HG02610 (cell line): ENCODE measurements around the gene KCNQ4.

Experiments
- ATAC-seq: cut with Tn5 transposase; IDR thresholded peaks from one replicate; pipeline ENCODE4 v1.9.1; 2021; ENCODE audit warnings: mild to moderate bottlenecking, moderate library complexity; ENCODE audit not compliant: unreplicated experiment

The KCNQ4 gene

GRCh38 chr1:40783001-40783905, at the start of gene KCNQ4:
Gene KCNQ4 (plus strand): TSS chr1:40783787. CDS start chr1:40784094, 307 bp downstream.
- no peak for ATAC-seq

DNA sequence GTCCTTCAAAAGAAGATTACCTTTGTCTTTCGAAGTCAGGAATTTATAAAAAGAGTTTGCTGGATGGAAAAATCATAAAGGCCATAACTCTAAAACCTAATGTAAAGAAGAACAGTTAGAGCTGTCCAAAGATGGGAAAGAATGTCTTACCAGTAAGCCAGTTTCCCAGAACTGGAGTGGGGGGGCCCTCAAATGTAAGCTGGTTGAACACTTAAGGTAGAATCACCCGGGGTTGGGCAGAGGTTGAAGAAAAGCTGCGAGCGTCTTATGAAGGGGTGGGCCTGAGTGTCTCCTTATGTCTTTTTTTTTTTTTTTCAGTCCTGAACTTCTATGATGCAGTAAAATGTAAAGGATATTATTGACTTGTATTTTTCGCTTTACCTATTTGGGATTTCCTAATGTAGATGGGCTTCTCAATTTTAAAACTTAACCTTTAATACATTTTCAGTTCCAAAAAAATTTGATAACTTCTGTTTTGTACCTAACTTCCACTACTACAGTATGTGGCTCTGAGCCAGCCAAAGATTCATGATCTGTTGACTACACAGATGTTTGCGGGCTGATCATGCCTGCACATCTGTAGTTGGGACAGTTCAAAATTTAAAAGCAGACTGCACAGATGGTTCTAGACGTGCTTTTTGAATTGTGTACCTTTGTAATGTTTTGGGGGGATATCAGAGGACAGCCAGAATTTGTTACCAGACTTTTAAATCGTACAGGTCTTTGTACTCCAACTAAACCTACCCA, 48.5 kb upstream of the KCNQ4 start:
- no peak for ATAC-seq

DNA sequence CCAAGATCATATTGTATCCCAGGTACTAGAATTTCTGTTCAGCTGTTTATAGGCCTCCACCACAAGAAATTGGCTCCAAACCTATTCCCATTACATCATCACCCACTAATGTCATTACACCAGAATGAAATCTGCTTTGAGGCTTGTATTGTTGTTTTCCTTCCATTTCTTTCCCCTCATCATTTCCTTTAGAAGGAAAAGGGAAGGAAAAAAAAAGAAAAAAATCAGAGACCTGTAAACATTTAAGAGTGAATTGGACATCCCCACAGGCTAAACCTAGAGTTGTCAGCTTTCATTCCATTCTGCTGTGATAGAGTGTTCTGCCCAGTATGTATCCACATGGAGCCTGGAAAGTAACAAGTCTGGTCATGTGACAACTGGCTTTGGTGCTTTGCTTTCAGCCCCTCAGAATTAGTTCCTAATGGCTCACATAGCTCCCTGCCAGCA, 47.5 kb upstream of the KCNQ4 start:
- ATAC-seq: no peak

DNA sequence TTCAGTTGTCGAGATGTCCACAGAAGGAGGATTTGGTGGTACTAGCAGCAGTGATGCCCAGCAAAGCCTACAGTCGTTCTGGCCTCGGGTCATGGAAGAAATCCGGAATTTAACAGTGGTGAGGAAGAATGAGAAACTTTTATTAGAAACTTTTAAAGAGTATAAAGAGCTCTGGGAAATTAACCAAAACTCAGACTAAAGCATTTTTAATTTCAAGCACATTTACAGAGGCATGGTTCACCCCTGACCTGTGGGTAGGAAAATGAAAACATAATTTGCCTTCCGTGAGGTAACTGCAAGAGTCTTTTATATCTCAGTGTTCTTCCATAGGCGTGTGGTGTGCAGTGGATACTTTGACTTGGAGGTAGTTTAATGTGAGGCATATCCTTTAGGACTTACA, 44.8 kb upstream of the KCNQ4 start:
- no peak for ATAC-seq

DNA sequence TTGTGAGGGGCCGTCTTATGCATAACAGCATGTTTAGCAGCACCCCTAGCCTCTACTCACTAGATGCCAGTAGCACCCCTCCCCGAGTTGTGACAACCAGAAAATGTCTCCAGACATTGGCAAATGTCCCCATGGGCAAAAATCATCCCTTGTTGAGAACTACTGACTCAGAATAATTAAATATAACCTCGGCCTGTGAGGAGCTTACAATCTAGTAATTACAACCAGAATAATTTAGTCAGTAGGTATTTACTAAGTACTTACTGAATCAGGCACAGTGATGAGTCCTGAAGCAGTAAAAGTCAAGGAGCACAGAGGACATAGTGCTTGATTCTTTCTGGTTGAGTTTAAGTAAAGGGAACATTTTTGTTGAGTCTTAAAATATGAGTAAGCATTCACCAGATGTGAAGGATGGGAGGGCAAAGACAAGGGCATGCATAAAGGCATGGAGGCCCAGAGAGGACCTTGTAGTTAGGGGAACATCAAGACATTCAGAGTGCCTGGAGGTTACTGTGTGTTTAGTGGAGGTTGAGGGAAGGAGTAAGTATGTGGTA, 44.1 kb upstream of the KCNQ4 start:
- ATAC-seq: no peak

DNA sequence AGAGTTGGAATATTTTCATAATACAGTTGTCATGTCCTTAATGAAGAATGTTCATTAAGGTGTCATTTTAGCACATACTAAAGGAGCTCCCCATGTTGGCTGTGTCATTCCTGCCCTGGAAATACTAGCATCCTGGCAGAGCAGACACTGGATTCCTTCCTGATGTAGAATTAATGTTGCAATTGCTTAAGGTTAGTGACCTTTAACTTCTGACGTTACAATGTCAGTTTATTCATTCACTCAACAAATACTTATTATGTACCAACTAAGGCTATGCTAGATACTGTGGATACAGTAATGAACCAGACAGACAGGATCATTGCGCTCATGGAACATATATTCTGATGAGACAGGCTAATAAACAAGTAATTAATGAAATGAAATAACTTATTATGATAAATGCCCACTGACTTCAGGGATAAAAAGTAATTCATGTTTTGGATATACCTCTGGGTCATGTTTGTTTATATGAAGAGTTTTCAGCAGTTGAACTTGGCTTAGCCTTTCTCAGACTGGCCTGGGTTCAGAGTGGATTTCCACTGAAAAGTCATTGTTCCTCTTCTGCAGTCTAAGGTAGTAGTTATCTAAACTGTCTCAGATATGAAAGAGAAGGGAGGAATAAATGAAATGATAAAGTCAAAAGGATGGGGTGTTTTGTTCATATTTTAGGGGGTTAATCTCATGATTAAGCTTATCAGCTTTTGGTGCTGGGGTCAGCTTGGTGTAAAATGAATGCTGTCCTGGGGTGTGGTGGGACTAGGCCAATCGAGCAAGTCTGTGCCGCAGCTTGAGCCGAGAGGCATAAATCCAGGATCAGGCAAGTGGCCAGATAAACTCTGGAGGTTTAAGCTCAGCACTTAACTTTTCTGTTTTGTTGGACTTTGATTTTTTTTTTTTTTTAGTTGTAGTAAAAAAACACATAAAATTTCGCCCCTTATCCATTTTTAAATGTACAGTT, 43.3 kb upstream of the KCNQ4 start:
- ATAC-seq: no peak

DNA sequence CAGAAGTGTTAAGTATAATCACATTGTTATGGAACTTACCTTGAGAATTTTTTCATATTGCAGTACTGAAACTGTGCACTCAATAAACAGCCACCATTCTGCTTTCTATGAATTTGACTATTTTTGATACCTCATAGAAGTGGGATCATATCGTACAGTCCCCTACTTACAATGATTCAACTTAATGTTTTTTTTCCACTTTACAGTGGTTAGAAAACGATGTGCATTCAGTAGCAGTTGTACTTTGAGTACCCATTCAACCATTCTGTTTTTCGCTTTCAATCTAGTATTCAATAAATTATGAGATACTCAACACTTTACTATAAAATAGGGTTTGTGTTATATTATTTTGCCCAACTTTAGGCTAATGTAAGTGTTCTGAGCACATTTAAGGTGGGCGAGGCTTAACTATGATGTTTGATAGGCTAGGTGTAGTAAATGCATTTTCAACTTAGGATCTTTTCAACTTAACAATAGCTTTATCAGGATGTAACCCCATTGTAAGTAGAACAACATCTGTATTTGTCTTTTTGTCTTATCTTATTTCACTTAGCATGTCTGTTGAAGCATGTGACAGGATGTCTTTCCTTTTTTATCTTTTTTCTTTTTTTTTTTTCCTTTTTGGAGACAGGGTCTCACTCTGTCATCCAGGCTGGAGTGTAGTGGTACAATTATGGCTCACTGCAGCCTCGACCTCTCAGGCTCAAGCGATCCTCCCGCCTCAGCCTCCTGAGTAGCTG, 42.4 kb upstream of the KCNQ4 start:
- ATAC-seq: no peak

GRCh38 chr1:40742363-40743061, 41.1 kb upstream of the KCNQ4 start:
- no peak for ATAC-seq

- no peak for ATAC-seq
Measured at GRCh38 chr1:40743452-40743851, 40.1 kb upstream of the KCNQ4 start.

DNA sequence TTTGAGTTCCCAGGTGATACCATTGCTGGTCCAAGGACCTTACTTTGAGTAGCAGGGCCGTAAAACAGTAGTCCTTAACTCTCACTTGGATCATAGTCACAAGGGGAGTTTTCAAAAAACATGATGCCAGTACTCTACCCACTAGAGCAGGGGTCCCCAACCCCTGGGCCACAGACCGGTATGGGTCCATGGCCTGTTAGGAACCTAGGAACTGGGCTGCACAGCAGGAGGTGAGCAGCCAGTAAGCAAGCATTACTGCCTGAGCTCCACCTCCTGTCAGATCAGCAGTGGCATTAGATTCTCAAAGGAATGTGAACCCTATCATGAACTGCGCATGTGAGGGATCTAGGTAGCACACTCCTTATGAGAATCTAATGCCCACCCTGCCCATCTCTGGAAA, 39.7 kb upstream of the KCNQ4 start:
- no peak for ATAC-seq

- ATAC-seq: no peak
Measured at GRCh38 chr1:40745176-40745575, 38.4 kb upstream of the KCNQ4 start.

DNA sequence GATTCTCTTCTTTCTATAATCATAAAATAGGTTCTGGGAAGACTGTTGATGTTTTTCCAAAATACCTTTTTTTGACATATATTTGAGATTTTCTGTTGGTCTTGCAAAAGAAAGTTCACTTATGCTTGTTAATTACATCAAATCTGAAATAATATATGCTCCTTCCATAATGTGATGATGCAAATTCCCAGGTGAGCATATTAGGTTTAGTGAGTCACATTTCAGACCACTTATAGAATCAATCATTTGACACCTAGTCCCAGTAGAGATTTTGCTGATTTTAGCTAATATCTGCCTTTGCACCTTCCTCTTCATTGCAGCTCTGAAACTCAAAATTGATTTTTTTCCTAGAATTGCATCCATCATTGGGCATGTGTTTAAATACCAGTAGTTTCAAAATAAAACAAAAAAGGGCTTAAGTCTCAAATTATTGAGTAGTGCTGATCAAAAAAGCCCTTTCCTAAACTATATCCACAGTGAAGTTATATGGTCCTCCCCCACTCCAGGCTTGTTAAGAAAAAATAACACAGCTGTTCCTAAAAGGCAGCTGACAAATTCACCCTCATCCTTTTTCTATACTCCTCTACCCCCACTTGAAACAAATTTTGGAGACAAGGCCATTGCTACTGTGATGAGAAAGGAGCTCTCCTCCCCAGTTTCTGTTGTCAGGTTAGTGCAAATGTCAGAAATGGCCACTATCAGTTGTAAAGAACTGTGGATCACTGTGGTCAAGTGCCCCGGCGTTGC, 37.1 kb upstream of the KCNQ4 start:
- no peak for ATAC-seq

DNA sequence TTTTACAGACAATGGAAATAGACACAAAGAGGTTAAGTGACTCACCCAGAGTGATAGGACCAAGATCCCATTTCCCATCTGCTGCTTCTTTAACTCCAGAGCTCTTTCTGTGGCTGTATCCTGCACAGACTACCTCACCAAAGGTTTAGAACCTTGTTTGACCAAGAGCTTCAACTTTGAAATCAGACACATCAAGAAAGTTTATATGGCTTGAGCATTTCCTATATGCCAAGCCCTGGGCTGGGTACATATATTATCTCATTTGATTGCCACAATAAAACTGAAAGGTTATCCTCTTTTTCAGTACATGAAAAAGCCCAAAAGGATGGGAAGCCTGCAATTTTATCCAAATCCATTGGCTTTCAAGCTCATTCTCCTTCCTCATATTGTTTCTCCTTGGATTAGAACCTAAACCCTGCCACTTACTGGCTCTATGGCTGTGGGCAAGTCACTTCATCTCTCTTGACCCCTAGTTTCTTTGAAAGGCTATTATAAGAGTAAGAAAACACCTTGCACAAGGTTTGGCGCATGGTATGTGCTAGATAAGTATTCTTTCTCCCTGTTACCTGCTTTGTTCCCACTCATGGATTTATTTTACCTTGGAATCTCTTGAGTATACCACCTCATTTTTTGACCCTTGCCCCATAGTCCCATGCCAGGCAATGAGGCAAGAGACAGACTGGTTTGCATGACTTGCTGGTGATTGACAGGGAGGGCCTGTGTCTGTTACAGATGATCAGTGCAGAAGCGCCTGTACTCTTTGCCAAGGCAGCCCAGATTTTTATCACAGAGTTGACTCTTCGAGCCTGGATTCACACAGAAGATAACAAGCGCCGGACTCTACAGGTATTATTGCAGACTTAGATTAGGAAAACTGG, 34.5 kb upstream of the KCNQ4 start:
- no peak for ATAC-seq

DNA sequence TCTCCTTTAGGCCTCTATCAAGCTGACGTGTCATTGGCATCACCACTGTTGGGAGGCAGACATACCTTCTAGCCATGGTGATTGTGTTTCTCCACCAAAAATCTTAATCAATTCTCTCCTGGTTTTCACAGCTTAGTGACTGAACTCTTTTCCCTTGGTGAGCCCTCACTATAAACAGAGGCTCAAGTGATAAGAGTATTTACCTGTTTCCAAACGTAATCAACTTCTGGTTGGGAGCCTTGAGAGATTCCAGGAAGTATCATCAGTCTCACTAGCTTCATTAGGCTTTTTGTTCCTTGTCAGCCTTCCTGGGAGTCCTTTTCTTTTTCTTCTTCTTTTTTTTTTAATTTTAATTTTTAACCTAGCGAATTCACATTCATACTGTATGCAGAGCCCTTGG, 33.8 kb upstream of the KCNQ4 start:
- no peak for ATAC-seq

DNA sequence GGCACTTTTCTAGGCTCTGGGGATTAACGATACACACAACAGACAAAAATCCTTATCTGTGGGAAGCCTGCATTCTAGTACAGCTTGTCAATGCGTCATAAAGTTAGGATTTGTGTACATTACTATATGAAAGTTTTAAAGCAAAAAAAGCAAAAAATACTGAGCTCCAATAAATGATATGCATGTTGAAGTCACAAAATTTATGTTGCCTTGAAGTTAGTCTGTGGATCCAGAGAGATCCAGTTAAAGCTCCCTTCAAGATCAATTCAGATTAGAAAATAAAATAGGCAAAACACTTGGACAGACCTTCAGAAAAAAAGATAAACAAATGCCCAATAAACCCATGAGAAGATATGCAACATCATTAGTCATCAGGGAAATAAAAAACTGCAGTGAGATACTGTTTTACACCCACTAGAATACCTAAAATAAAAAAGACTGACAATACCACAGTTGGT, 33.1 kb upstream of the KCNQ4 start:
- ATAC-seq: no peak

GRCh38 chr1:40751802-40752201, 31.8 kb upstream of the KCNQ4 start:
- no peak for ATAC-seq

DNA sequence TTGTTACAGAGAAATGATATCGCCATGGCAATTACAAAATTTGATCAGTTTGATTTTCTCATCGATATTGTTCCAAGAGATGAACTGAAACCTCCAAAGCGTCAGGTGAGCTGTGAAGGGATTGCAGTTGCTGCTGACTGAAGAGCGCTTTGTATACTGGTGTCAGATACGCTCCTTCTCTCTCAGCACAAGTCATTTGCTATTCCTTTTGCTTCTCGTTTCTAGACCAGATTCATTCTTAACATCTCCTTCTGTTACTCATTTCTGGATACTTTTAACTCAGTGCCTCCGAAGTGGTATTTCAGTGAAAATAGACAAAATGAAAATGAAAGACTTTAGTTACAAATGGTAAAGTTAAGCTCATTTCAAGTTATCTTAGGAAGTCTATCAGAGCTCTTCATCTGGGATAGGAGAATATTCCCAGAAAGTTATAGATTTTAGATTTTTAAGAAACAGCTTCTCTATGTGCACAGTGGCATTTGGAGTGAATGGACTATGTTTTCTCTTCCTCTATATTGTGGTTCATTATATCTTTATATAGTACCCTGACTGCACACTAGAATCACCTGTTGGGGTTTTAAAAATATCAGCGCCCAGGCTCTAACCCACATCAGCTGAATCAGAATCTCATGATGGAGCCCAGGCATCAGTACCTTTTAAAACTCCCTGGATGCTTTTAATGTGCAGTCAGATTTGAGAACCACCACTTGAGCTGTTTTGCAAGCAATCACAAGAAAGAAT, 30.3 kb upstream of the KCNQ4 start:
- ATAC-seq: peak; percentile 72
